Hepatocyte (in vitro differentiated cells): ENCODE measurements around the gene CYBA.

Source experiments
- CTCF ChIP-seq: fragments of 200-600 bp; sonication (generic); IDR thresholded peaks from 2 replicates; pipeline ENCODE4 v1.5.1; 2016; ENCODE audit warnings: antibody characterized with exemption, mild to moderate bottlenecking; ENCODE audit not compliant: poor library complexity
- EZH2 ChIP-seq: fragments of 200-600 bp; sonication (generic); IDR thresholded peaks from 2 replicates; pipeline ENCODE4 v1.6.1; 2016; ENCODE audit warnings: antibody characterized with exemption, mild to moderate bottlenecking, borderline replicate concordance
- EZH2phosphoT487 ChIP-seq: fragments of 200-600 bp; sonication (generic); IDR thresholded peaks from one replicate; pipeline ENCODE4 v1.6.1; 2018; ENCODE audit warnings: antibody characterized with exemption, mild to moderate bottlenecking, low read depth, moderate library complexity; ENCODE audit not compliant: unreplicated experiment, severe bottlenecking

- TF ChIP-seq EZH2 (no peak), CTCF (no peak), EZH2phosphoT487 (no peak)
These were observed 14.7 kb upstream of the CYBA start for GRCh38 chr16:88665570-88665969.
